ENCODE measurements around the gene PDLIM7. TPM values are rescaled to one million over a fixed set of nuclear protein-coding genes. Genes with fewer than 3 reads are reported as not detected.

Gene PDLIM7, protein sequence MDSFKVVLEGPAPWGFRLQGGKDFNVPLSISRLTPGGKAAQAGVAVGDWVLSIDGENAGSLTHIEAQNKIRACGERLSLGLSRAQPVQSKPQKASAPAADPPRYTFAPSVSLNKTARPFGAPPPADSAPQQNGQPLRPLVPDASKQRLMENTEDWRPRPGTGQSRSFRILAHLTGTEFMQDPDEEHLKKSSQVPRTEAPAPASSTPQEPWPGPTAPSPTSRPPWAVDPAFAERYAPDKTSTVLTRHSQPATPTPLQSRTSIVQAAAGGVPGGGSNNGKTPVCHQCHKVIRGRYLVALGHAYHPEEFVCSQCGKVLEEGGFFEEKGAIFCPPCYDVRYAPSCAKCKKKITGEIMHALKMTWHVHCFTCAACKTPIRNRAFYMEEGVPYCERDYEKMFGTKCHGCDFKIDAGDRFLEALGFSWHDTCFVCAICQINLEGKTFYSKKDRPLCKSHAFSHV
- 33.2 and 91.4 TPM in 2 replicates for total RNA-seq

DNA sequence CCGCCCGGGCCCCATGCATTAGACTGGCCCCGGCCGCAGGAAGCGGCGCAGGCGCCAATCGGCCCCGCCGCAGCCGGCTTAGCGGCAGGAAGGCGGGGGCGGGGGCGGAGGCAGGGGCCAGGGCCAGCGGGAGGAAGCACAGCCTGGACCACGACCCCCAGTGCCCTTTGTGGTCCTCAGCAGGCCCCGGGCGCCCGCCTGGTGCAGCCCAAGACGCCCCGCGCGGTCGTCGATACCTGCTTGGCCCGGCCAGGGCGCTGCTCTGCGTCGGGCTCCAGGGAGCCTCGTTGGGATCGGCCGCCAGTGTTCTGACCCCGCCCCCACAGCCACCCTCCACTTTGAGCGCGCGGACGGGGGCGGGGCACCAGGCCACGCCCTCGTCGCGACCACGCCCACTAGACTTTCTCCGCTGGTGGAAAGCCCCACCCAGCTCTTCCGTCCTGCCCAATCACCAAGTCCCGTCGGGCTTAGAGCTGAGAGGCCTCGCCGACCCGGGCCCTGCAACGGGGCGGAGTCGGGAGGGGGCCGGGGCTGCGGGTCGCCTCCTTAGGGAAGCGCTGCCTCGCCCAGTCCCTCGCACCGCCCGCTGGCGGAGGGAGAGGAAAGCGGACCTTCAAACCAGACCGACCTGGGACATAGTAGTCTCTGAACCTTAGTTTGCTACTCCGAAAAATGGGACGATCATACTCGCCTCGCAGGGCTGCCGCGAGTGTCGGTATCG is at the start of gene PDLIM7:
PDLIM7 (minus strand) TSS at position 313 of the 721 bp plus-strand sequence. CDS start 1,092 bp downstream, outside the sequence.

DNA sequence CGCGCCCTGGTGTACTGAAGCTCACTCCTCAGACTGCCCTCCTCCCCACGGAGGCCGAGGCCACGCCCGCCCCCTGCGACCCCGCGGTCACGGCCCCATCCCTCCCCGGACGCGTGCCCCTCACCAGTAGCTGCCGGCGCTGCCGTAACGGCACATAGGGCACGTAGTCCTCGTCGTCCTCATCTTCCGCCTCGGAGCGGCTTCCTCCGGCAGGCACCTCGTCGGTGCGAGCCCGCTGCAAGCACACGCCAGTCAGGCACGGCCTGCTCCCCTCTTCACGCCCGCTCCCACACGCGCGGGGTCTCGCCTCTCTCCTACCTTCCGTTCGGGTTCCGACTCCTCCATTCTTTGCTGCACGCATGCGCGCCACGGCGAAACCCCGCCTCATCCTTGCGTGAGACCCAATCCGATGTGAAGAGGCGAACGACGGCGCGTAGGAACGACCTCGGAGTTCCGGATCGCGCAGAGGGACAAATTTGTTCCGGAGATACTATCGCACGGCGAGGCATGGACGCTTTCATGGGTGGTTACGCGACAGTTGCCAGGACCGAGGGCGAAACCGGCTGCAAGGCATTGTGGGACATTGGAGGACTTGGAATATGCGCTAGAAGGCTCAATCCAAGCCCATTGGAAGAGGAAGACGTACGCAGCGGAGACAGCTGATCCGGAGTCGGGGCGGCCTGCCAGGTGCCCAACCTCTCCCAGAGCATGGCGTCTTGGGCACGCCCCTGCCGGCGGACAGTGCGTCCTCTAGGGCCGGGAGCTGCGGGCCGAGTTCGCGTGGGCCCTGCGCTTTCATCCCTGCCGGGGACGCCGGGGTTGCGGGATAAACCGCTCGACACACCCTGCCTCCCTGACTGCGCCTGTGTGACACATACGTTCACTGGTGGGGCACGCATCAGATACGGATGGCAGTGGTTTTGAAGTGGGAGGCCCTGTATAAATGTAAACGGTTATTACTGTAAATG is 19.5 kb upstream of the PDLIM7 start, which contains the start of gene DDX41:
DDX41 (minus strand) TSS at position 361 of the 968 bp plus-strand sequence; CDS start at position 345, 16 bp downstream.

DNA sequence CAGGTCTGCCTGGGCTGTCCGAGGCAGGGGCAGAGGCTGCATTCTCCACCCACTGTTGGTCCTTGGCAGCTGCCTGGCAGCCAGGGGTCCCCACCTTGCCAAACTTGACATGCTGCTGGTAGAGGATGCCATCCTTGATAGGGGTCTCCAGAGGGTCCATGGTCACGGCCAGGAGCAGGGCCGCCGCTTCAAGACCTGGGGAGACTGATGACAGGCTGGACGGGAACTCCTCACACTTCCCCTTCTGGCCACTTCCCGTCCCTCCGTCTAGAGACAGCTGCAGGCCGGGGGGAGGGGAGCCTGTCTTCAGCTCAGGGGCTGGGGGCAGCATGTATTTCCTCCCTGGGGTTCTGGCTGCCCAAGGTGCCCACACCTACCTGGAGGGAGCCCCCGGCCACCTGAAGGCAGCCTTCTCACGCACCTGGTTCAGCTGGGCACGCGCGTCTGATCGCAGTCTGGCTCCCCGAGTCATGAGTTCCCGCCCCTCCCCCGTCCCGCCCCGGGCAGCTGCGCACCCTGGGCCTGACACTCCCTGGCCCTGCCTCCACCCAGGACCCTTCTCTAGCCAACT is 12.1 kb upstream of the PDLIM7 start, which contains the start of gene DOK3:
DOK3 (minus strand) TSS at position 446 of the 571 bp plus-strand sequence; CDS start at position 160, 286 bp downstream.

DNA sequence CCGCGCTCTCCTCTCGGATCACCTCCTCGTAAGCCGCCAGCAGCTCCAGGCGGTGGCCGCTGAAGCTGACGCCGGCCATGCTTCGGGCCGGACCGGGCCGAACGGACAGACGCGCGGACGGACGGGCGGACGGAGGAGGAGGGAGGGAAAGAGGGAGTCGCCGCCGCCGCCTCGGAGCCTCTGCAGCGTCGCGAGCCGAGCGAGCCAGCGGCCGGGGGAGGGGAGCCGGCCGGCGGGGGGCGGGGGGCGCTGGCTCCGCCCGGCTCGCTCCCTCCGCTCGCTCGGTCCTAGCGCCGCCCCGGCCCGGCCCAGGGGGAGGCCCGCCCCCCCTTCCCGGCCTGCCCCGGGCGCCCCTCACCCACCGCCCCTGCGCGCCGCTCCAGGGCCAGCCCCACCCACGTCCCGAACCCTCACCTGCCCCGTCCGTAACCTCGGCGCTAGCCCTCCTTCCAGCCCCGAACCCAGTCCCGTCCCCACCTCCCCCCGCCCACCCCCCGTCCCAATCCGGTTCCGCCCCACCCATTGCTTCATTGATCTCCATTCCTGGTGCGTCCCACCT is 23.9 kb downstream of the PDLIM7 start, which contains the start of gene DBN1:
DBN1 (minus strand) TSS at position 192 of the 559 bp plus-strand sequence; CDS start at position 79, 113 bp downstream.

DNA sequence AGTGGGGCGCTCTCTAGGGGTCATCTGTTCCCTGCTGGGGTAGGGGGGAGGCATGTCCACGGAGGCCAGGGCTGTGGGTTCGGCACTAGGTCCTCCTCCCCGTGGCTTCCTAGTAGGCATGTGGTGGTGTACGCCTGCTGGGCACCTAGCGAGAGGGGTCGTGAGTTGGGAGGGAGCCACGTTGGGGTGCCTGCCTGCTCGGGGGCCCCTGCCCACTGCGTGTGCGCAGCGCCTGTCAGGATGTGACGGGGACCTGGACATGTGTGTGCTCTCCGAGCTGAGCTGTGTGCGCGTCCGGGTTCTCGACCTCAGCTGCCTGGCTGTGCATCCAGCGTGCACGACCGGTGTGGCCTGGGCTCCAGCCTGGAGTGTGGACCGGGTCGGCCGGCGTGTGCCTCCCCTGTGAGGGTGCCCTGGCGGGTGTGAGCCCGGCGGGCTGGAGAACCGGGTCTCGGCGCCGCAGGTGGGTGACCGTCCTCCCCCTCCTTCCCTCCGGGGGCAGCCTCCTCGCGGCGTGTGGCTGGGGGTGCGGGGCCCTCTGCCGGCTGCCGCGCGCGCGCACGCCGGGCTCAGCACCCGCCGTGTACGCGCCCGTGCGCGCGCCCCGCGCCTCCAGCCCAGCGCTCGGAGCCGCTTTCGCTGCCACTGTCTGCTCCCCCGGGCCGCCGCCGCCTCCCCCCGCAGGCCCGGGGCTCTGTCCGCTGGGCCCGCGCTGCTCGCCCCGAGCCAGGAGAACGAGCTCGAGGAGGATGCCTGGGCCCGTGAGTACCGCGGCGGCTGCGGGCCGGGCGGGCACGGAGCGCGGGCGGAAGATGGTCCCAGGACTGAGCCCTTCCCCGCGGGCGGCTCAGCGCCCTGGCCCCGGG is 51.0 kb downstream of the PDLIM7 start, which contains the start of gene PRR7:
PRR7 (plus strand) TSS at position 615 of the 866 bp plus-strand sequence. CDS start 8,254 bp downstream, outside the sequence.

Other genes with a start within 250 kb of the PDLIM7 start
- gene RAB24, start 193.9 kb downstream of the PDLIM7 start, total RNA-seq = 20.5 and 23.9 TPM in 2 replicates
- 69.4 and 98.8 TPM in 2 replicates for gene PRELID1, start 193.8 kb downstream of the PDLIM7 start, total RNA-seq
- gene MXD3, start 185.7 kb downstream of the PDLIM7 start, total RNA-seq = 1.2 and 1.4 TPM in 2 replicates
- gene LMAN2, start 145.9 kb downstream of the PDLIM7 start, total RNA-seq = 253 and 357 TPM in 2 replicates
- 3.8 and 12.5 TPM in 2 replicates for gene RGS14, start 139.7 kb downstream of the PDLIM7 start, total RNA-seq
- 0.14 TPM in 1 of 2 replicates, not detected in the other for gene SLC34A1, start 113.2 kb downstream of the PDLIM7 start, total RNA-seq
- gene PFN3, start 96.9 kb downstream of the PDLIM7 start, total RNA-seq = not detected in 2 replicates
- 4.4 and 9.8 TPM in 2 replicates for gene F12, start 88.0 kb downstream of the PDLIM7 start, total RNA-seq
- gene GRK6, start 70.9 kb downstream of the PDLIM7 start, total RNA-seq = 38.6 and 44.3 TPM in 2 replicates
- gene PRR7, start 50.8 kb downstream of the PDLIM7 start, total RNA-seq = 3.1 and 4.8 TPM in 2 replicates
- 59.8 and 140 TPM in 2 replicates for gene DBN1, start 24.0 kb downstream of the PDLIM7 start, total RNA-seq
- gene DOK3, start 12.2 kb upstream of the PDLIM7 start, total RNA-seq = 0.68 and 7.6 TPM in 2 replicates
- gene DDX41, start 19.4 kb upstream of the PDLIM7 start, total RNA-seq = 96.0 and 120 TPM in 2 replicates
- gene FAM193B, start 57.0 kb upstream of the PDLIM7 start, total RNA-seq = 10.9 and 19.2 TPM in 2 replicates
- gene TMED9, start 94.6 kb upstream of the PDLIM7 start, total RNA-seq = 183 and 198 TPM in 2 replicates
- 37.0 and 42.0 TPM in 2 replicates for gene B4GALT7, start 102.5 kb upstream of the PDLIM7 start, total RNA-seq